ENCODE measurements around the gene CARMIL3. TPM values are rescaled to one million over a fixed set of nuclear protein-coding genes. Genes with fewer than 3 reads are reported as not detected.
A peak's percentile ranks its signal among the peaks of the same experiment; 100 is the strongest.
"Not testable (repeated sequence)": the region's sequence is repeated elsewhere in the genome, so short reads cannot be mapped to it uniquely, and the experiment has no call there.

Gene CARMIL3
- polyA plus RNA-seq, 1 donor from 2014 or later = 43.6 TPM

DNA sequence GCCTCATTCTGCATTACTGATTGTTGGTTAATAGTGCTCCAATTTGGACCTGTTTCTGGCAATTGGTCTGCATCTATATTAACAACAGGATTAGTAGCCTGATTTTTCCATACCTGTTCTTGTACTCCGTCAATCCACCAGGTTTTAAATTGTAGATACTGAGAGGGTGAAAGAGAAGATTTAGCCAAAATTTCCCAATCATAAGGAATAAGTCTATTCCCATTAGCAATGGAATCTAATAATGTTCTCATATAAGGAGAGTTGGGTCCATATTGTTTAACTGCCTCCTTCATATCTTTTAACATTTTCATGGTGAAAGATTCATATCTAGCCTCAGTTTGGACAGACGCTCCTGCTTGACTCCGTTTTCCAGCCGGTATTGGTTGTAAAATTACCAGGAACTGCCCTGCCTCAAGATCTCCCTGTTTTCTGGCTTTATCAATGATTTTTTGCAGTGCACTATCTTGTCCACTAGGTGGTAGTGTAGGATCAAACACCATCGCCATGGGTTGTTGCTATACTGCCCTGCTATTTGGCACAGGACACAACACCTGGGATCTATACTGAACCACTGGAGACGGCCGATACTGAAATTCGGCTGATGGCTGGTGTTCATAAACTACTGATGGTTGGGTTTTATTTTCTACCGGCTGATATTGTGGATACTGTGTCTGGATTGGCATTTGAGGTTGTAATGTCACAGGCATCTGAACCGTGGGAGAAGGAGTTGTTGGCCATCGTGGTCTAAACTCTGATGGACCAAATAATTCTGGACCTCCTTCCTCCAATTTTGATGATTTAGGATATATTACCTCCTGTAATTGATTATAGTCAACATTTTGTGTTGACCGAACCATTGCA is 37.9 kb upstream of the CARMIL3 start:
- Histone ChIP-seq H3F3A (ENCODE audit: insufficient read depth, low read length, poor library complexity, severe bottlenecking) (no peaks in the 10 kb centered on the region), H3K27me3 (ENCODE audit: insufficient read depth, low read depth, low read length) (no peaks in the 10 kb centered on the region), H3K36me3 (ENCODE audit: insufficient read depth, low read length) (no peaks in the 10 kb centered on the region), H3K27ac (ENCODE audit: low read length) (no peak overlapping the region), H3K4me2 (ENCODE audit: low read length) (no peak overlapping the region), H3K9me2 (ENCODE audit: insufficient read depth, low read length) (no peaks in the 10 kb centered on the region), H2AFZ (ENCODE audit: low read depth, low read length) (no peak overlapping the region), H3K79me2 (replicated peaks; ENCODE audit: insufficient read depth, low read length) (no peaks in the 10 kb centered on the region), H3K9ac (ENCODE audit: low read length) (no peak overlapping the region), H3K9me3 (ENCODE audit: low read length) (no peaks in the 10 kb centered on the region), H4K20me1 (ENCODE audit: insufficient read depth) (no peaks in the 10 kb centered on the region), H3K4me3 (ENCODE audit: low read length) (no peak overlapping the region)
- TF ChIP-seq POLR2AphosphoS5 (IDR thresholded peaks at IDR 0.05) (no peak), TAF1 (IDR thresholded peaks at IDR 0.05; ENCODE audit: low read depth) (no peak), SMC3 (conservative IDR thresholded peaks at IDR 0.05; ENCODE audit: poor library complexity) (peak; percentile 96), EZH2 (IDR thresholded peaks at IDR 0.05; ENCODE audit: borderline replicate concordance, insufficient read depth, low read length, poor library complexity, severe bottlenecking) (no peak), RAD21 (conservative IDR thresholded peaks at IDR 0.05) (peak; percentile 97), CTCF (IDR thresholded peaks at IDR 0.05; ENCODE audit: poor library complexity, severe bottlenecking) (peak; percentile 98), MXI1 (conservative IDR thresholded peaks at IDR 0.05; ENCODE audit: poor library complexity, severe bottlenecking) (no peak), REST (IDR thresholded peaks at IDR 0.05; ENCODE audit: borderline replicate concordance) (no peak), EP300 (conservative IDR thresholded peaks at IDR 0.05; ENCODE audit: poor library complexity, severe bottlenecking) (no peak)

- H3K27ac ChIP-seq (ENCODE audit: low read length); H3K9me3 ChIP-seq (ENCODE audit: low read length); H3K9ac ChIP-seq (ENCODE audit: low read length); H3K27me3 ChIP-seq (ENCODE audit: insufficient read depth, low read depth, low read length); H3K79me2 ChIP-seq (replicated peaks; ENCODE audit: insufficient read depth, low read length); H3K4me3 ChIP-seq (ENCODE audit: low read length); H3K36me3 ChIP-seq (ENCODE audit: insufficient read depth, low read length); H4K20me1 ChIP-seq (ENCODE audit: insufficient read depth); H3K4me2 ChIP-seq (ENCODE audit: low read length); H2AFZ ChIP-seq (ENCODE audit: low read depth, low read length); H3F3A ChIP-seq (ENCODE audit: insufficient read depth, low read length, poor library complexity, severe bottlenecking); H3K9me2 ChIP-seq (ENCODE audit: insufficient read depth, low read length): not testable (repeated sequence)
These were observed 36.1 kb upstream of the CARMIL3 start for GRCh38 chr14:24015745-24016144.

DNA sequence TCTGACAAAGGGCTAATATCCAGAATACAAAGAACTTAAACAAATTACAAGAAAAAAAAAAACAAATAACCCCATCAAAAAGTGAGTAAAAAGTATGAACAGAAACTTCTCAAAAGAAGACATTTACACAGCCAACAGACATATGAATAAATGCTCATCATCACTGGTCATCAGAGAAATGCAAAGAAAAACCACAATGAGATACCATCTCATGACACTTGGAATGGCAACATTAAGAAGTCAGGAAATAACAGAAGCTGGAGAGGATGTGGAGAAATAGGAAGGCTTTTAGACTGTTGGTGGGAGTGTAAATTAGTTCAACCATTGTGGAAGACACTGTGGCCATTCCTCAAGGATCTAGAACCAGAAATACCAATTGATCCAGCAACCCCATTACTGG is 32.8 kb upstream of the CARMIL3 start:
- H3K27me3 ChIP-seq (ENCODE audit: insufficient read depth, low read depth, low read length); H3K27ac ChIP-seq (ENCODE audit: low read length); H3K79me2 ChIP-seq (replicated peaks; ENCODE audit: insufficient read depth, low read length); H3K4me3 ChIP-seq (ENCODE audit: low read length); H3K4me2 ChIP-seq (ENCODE audit: low read length); H3F3A ChIP-seq (ENCODE audit: insufficient read depth, low read length, poor library complexity, severe bottlenecking); H2AFZ ChIP-seq (ENCODE audit: low read depth, low read length); H4K20me1 ChIP-seq (ENCODE audit: insufficient read depth); H3K9me2 ChIP-seq (ENCODE audit: insufficient read depth, low read length); H3K36me3 ChIP-seq (ENCODE audit: insufficient read depth, low read length); H3K9me3 ChIP-seq (ENCODE audit: low read length); H3K9ac ChIP-seq (ENCODE audit: low read length): not testable (repeated sequence)

DNA sequence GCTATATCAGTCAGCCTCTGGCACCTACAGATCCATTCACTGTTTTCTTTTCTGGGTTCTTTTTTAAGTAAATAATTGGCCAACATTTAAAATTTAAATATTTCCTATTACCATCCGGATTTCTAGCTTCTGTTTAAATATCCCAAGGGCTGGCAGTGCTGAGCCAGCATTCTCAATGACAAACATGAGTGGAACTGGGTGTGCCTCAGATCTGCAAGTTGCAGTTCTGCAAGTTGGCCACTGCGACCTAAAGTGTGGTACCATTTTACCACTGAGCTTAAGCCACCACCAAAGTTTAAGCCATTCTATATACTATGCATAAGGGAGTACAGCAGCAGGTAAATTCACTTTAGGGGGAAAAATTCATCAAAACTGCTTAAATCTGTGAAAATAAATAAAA is 31.9 kb upstream of the CARMIL3 start:
- not testable (repeated sequence) for H3K9me3 ChIP-seq (ENCODE audit: low read length); H2AFZ ChIP-seq (ENCODE audit: low read depth, low read length); H3K27ac ChIP-seq (ENCODE audit: low read length); H3K9ac ChIP-seq (ENCODE audit: low read length); H3K4me2 ChIP-seq (ENCODE audit: low read length); H3F3A ChIP-seq (ENCODE audit: insufficient read depth, low read length, poor library complexity, severe bottlenecking); H4K20me1 ChIP-seq (ENCODE audit: insufficient read depth); H3K27me3 ChIP-seq (ENCODE audit: insufficient read depth, low read depth, low read length); H3K4me3 ChIP-seq (ENCODE audit: low read length); H3K9me2 ChIP-seq (ENCODE audit: insufficient read depth, low read length); H3K79me2 ChIP-seq (replicated peaks; ENCODE audit: insufficient read depth, low read length); H3K36me3 ChIP-seq (ENCODE audit: insufficient read depth, low read length)

GRCh38 chr14:24020520-24020919 is 31.3 kb upstream of the CARMIL3 start:
- not testable (repeated sequence) for H3K27ac ChIP-seq (ENCODE audit: low read length); H3K79me2 ChIP-seq (replicated peaks; ENCODE audit: insufficient read depth, low read length); H3K9me3 ChIP-seq (ENCODE audit: low read length); H3F3A ChIP-seq (ENCODE audit: insufficient read depth, low read length, poor library complexity, severe bottlenecking); H3K9ac ChIP-seq (ENCODE audit: low read length); H4K20me1 ChIP-seq (ENCODE audit: insufficient read depth); H2AFZ ChIP-seq (ENCODE audit: low read depth, low read length); H3K4me2 ChIP-seq (ENCODE audit: low read length); H3K4me3 ChIP-seq (ENCODE audit: low read length); H3K9me2 ChIP-seq (ENCODE audit: insufficient read depth, low read length); H3K36me3 ChIP-seq (ENCODE audit: insufficient read depth, low read length); H3K27me3 ChIP-seq (ENCODE audit: insufficient read depth, low read depth, low read length)

Data from neural cell (in vitro differentiated cells).